Suppressor macrophage (primary cell): ENCODE results near the gene SGTB.
A peak's percentile ranks its signal among the peaks of the same experiment; 100 is the strongest.

Experiments
- DNase-seq, 4 experiments: peaks; one replicate each; pipeline ENCODE4 v3.0.0-alpha.2; 2020 to 2022

The SGTB gene

DNA sequence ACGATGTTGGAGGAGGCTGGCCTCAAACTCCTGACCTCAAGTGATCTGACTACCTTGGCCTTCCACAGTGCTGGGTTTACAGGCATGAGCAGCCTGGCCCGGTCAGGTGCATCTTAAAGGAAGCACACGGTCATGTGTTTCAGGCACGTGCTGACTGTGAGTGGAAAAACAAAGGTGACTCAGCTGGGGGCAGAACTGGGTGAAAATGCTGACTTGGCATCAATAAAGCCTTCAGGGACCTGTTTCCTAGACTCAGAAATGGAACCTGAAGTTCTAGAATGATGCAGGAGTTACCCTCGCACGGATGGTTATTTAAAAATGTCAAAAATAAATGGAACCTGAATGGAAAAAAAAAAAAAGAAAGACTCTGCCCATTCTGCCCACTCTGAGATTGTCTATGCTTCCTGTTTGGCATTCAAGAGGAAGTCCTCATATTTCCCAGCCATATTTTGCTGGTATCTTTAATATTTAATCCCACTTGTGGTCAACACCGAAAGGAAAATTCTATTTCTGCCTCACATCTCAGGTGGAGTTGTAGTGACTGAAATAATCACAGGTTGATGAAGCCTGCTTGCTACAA, 12.4 kb upstream of the SGTB start:
- DNase-seq: peak in 3 of 4 experiments; percentile 32 to 71 (median 69)

DNA sequence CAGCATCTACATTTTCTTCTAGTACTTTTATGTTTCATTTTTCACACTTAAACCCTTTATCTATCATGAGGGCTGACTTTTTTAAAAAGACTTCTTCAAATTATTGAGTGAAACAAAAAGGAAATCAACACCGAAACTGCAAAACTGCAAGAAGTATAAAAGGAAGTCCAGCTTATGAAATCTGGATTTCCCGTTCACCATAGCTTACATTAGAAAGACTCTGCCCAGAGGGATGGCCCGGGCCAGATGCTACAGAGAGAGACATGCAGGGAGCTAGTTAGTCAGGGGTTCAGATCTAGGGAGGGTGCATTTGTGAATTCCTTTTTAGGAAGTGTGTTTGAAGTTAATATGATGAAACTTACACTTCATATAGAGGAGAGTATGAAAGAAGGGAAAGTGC, 10.1 kb upstream of the SGTB start:
- peak; percentile 70 to 91 (median 85) for DNase-seq

DNA sequence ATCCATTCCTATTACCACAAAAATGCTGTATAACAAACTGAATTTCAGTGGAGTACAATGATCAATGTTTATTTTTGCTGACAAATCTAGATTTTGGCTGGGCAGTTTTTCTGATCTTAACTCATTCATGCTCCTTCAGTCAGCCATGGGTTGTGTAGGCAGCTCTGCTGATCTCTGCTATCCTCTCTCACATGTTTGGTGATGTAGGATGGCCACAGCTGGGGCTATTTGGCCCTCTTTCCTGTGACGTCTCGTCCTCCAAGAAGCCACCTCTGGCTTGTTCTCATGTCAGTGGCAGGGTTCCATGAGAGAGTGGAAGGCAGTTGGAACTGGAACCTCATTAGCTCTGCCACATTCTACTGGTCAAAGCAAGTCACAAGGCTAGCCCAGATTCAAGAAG, 9.0 kb upstream of the SGTB start:
- peak in 3 of 4 experiments; percentile 41 to 44 (median 41) for DNase-seq

DNA sequence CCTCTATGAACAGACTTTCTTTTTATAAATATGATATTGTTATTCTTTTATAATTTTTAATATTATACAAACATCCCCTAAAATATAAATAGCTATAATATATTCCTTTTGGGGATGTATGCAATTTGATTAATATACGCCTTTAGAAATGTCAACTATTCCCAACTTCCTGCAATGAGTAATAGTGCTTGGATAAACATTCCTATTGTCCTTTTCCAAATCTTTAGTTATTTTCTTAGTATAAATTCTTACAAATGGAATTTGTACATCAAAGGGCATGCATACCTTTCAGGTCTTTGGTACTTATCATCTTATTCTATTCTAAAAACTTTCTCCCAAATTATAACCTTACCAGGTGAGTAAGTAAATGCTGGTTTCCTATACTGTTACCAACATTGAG, 6.3 kb upstream of the SGTB start:
- DNase-seq: no peak

DNA sequence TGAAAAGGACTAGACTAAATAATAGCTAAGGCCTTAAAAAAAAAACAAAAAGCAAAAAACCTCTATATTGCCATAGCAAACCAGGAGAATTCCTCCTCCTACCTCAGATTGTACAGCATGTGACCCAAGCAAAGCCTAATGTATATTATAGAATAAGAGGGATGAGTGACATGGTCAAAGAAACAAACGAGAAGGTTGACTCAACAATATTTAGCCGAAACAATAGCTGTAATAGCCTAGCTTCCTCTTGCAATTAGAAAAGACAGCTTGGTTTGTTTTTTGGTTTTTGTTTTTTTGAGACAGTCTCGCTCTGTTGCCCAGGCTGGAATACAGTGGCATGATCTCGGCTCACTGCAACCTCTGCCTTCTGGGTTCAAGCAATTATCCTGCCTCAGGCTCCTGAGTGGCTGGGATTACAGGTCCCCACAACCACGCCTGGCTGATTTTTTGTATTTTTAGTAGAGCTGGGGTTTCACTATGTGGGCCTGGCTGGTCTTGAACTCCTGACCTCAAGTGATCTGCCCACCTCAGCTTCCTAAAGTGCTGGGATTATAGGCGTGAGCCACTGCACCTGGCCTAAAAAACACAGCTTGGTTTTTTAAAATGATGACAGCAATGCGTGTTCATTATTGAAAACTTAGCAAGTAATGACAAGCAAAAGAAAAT, 5.7 kb upstream of the SGTB start:
- peak in 3 of 4 experiments; percentile 9 to 56 (median 34) for DNase-seq

DNA sequence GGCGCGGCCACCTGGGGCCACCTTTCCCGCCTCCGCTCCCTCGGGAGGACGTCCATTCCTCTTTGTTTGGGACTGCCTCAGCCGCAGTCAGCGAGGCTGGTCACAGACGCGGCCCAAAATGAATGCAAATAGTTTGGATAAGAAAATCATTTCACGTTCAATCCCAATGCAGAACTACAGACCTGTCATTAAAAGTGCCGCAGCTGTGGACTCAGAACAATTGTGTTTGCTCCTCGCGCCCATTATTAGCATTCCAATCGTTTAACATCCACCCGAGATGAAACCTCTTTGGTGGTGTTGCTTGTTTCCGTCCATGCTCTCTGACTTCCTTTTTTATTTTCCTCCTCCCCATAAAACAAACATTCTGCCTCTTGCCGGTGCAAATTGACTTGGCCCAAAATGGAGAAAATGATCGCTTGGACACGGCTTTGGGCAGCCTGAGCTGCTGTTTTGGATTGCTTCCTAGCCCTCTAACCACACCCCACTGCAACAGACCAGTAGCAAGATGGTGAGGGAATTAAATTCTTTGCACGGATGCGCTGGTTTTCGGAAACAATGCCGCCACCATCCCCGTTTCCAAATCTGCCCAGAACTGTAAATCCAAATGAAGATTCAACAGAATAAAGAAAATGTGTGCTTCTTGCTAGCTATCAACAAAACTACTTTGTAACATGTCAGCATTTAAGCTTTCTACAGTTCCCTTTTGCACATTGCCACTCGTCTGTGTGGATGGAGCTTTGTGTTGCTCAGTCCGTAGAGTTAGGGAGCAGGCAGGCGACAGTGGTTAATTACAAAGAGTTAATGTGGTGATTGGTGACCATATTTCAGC, 880 bp upstream of the SGTB start:
- DNase-seq: peak; percentile 52 to 60 (median 58)

DNA sequence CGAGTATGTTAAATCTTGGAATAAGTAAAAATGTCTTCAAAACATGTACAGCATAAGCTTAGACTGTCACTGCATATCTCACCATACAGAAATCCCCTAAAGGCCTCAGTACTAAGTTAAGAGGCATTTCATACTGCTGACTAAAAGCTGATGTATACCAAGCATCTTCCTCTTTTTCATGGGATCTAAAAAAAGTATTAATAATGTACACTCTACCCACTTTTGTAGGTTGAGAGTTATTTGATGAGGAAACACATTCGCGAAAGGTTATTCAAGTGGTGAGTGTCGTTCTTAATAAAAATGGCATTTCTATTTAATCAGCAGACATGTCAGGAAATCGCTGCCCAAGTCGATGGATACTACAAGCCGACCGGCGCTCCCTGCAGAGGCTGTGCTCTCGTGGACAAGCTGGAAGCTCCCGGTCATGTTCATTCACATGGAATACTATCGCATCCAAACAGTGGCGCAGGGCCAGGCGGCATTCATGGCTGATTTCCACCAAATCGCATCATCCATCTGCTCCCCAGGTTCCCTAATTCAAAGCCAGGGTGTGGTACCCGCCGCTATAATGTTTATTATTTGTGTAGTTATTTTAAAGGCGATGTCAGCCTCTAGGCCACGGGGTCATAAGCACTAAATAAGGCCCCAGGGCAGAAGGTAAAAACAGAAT, 724 bp downstream of the SGTB start:
- peak; percentile 52 to 74 (median 67) for DNase-seq

DNA sequence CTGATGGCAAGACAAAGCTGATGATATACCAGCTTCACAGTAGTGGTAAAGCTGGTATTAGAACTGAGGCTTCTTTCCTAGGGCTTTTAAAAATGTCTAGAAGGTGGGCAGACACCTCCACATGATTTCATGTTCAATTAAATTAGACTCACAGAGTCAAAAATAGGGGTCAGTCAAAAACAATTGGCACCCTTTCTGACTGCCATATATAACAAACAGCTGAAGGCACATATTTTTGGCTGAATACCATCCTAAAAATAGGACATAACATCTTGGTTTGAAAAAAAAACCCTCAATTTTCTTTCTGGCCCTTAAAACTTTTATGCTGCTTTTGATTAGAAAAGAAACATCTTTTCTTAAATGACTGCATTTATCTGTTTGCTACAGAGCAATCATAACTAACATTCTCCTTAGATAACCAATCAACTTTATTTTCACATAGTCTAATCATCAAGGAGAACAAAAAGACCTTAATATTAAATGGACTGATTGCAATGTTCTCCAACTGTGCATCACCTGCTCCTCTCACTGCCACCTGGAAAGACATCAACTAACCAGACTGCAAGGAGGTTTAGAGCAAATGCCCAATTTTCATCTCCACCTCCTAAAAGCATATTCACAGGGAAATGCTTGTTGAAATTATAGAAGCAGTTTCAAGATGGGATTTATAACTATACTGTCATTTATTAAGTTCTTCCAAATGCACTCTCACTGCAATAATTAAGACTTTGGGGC, 3.2 kb downstream of the SGTB start:
- DNase-seq: no peak

DNA sequence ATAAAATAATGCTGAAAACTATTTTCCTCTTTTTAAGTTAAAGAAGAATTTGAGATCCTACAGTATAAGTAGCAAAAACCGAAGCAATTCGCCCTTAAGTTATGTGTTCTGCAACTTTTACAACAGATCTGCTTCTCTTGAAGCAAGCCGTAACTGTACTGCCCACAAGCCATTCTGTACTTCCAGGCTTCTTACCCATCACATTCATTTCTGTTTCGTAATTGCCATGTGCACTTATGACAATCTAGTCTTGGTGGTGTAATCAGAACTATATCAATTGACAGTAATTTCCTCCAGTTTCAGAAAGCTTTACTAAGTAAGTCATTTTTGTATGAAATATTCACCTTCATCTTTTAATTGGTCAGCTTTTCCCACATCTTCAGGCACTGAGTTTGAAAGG, 13.8 kb downstream of the SGTB start:
- DNase-seq: peak; percentile 24 to 65 (median 42)

DNA sequence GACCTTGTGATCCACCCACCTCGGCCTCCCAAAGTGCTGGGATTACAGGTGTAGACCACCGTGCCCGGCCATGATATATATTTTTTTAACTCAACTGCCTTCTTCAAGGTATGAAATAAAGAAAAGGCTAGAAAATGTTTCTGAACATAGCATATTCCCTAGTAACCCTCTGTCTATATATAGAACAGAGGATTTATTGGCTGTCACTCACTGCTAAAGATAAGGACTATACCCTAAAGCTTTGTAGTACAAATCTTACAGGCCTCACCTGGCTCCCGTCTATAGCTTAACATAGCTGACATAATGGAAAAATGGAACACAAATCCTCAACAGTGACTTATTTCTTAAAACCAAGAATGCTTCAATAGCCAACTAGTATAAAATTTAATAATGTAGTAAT, 14.2 kb downstream of the SGTB start:
- no peak for DNase-seq

DNA sequence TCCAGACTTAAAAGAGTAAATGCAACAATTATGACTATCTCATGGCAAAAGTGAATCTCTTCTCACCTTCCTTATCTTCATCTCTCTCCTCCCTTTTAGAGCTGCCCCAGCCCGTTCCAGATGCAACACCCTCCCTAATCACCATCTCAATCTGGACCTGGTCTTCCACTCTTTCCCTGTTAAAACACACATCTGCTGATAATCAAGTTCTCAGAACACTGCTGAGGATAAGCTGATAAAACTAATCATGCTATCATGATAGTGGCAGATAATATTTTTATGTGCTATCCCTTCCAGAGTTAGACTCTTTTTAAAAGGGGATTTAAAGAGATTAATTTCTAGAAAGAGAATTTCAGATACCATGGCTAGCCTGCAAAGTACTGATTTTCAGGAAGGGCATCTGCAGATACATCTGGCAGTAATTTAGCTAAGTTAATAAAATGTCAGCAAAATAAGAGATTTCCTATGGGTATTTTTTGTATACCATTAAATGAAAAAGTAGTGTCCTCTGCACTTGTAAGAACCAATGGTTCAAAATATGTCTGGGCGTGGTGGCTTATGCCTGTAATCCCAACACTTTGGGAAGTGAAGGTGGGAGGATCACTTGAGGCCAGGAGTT, 17.2 kb downstream of the SGTB start:
- no peak for DNase-seq

DNA sequence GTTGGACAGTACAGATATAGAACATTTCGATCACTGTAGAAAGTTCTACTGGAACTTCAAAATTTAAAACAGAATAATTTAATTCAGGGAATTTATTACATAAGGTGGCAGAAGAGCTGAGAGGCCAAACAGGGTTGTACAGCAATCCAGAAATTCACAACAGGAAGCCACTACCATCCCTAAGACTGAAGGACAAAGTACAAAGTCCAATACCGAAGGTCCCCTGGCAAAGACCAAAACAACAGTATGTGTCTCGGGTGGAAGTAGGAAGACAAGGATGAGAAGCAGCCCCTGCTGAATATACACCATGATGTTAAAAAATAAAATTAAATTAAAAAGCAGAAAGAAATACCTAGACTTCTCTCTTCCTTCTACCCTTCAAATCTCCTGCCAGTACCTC, 19.9 kb downstream of the SGTB start:
- no peak for DNase-seq

DNA sequence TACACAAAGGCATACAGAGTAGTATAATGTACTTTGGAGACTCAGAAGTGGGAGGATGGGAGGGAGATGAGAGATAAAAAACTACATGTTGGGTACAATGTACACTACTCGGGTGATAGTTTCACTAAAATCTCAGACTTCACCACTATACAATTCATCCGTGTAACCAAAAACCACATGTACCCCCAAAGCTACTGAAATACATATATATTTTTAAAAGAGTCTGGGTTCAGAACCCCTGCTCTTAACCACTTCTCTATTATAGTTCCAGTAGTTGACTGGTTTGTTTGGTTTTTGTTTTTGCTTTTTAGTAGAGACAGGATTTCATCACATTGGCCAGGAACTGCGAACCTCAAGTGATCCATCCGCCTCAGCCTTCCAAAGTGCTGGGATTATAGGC, 22.6 kb downstream of the SGTB start:
- no peak for DNase-seq

DNA sequence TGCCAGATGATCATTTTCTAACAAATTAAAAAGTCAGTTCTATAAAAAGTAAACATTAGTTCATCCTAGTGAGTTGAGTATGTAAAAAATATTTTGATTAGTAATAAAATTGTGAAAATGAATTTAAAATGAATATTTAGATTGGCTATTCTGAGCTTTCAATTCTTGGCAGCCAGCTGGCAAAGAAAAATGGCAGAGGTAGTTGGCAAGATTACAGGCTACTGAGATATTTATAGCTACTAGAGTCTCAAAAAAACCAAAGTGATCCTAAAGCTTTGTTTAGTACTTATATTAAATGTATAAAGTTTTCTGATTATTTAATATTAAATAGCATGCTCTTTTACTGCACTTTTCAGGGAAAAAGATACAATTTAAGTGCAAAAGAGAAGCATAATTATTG, 25.0 kb downstream of the SGTB start:
- no peak for DNase-seq

DNA sequence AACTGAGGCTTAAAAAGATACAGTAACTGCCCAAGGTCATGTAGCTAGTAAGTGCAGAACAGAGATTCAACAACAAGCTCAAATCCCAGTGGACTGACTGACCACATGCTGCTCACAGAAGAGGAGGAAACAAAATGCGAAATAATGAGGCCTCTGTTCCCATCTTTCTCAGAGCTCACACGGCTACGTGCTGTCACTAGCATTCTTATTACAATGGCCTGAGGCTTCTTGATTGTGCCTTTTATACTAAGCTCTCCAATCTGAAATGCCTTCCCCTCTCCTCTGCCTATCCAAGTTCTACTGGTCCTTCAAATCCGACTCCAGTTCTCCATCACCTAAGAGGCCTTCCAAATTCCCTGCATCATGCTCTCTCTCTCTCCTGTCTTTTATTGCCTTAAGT, 26.0 kb downstream of the SGTB start:
- no peak for DNase-seq

DNA sequence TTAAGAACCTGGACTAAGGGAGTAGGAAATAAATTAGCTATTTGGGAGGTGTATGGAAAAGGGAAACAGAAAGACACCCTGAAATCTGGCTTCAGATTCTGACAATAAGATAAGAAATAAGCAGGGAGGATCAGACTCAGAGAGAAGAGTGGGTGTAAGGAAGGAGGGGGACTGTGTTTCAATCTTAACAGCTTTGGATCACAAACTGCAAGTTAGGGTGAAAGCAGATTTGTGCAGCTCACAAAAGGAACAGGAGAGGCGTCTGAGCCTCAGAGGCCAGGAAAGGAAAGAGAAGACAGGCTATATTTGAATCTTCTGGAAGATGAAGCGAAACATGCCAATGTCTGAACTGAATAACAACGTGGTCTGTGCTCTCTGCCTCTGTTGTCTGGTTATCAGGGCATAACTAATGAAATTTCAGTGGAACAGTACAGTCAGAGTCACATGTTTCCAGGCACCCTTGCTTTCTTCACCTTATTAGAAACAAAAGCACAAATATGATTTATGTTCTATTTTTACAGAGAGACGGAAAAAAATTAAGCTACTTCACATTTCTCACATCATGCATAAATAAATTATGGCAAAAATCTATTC, 26.6 kb downstream of the SGTB start:
- DNase-seq: no peak

DNA sequence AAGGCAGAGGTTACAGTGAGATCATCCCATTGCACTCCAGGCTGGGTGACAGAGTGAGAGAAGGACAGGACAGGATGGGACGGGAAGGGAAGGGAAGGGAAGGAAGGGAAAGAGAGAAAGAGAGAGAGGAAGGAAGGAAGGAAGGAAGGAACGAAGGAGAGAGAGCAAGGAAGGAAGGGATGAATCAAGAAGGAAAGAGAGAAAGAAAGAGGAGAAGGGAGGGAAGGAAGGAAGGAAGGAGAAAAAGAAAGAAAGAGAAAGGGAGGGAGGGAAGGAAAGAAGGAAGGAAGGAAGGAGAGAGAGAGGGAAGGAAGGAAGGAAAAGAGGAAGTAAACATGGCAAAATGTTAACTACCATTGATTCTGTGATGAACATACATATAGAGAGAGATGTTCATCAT, 28.8 kb downstream of the SGTB start:
- no peak for DNase-seq

DNA sequence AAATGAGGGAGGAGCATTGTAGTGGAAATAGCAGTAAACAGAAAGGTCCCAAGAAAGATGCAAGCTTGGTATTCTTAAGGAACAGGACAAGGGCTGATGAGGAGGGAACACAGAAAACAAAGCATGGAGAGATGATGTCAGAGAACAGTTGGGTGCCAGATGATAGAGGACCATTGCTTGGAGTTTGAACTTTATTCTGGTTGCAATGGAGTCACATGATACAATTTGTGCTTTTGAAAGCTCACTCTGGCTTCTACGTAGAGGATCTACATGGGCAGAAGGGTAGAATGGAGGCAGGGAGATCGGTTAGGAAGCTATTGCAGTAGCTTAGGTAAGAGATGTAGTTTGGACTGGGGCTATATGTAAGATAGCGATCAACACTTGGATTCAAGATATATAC, 39.8 kb downstream of the SGTB start:
- no peak for DNase-seq

DNA sequence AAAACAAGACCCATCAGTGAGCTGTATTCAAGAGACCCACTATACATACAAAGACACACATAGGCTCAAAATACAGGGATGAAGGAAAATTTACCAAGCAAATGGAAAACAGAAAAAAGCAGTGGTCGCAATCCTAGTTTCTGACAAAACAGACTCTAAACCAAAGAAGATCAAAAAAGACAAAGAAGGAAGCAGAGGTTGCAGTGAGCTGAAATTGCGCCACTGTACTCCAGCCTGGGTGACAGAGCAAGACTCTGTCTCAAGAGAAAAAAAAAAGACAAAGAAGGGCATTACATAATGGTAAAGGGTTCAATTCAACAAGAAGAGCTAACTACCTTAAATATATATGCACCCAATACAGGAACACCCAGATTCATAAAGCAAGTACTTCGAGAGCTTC, 45.9 kb downstream of the SGTB start:
- peak; percentile 15 to 45 (median 39) for DNase-seq

DNA sequence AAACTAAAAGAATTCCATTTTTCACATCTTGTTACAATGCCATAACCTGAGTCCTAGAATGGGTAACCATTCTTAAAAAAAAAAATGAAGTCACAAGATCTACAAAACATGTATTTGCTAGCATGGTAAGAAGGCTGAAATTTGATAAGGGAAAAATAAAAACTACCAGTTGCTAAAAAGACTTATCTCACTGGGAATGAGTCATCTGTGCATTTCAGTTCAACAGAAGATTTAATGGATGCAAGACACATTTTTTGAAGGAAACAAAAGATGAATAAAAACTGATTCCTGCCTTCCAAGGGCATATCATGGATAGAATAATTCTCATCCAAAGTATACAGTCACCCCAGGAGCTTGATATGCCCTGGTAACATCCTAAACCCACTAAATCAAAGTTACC, 47.2 kb downstream of the SGTB start:
- DNase-seq: no peak

DNA sequence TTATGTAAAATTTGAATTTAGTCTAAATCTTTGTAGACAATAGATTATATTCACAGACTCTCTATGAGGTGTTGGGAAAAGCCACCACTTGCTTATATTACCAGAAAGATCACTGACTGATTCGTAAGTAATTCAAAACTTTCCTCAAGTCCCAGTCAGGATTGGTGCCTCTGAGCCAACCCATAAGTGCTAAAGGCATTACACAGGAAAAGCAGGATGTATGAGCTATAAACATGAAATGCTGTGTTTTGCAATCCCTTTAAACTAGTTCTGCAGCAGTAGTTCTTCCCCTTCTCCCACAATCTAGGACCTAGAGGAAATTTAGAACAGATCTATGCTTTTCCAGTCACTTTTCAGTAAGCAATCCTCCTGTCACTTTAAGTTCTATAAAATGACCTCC, 49.1 kb downstream of the SGTB start:
- peak; percentile 15 to 71 (median 45) for DNase-seq

DNA sequence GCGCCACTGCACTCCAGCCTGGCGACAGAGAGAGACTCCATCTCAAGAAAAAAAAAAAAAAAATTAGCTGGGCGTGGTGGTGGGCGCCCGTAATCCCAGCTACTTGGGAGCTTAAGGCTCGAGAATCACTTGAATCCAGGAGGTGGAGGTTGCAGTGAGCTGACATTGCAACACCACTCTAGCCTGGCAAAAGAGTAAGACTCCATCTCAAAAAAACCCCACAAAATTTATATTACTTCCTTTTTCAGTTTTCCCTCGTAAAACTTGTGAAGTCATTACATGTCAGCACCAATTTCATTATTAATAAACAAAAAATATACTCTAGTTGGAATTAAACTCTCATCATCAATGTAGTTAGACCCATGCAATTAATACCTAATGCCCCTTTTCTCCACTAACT, 53.2 kb downstream of the SGTB start:
- DNase-seq: peak in 3 of 4 experiments; percentile 22 to 33 (median 30)
